GM18951 (cell line): ENCODE results near the gene TMOD2.

Source experiments
- POLR2A ChIP-seq: IDR thresholded peaks from 4 replicates; pipeline ENCODE4 v1.6.1; 2011; ENCODE audit warnings: mild to moderate bottlenecking; ENCODE audit not compliant: insufficient read length, insufficient read depth; ENCODE audit errors: extremely low read depth
- in situ Hi-C: fragments of 300-500 bp; cut with MboI; formaldehyde crosslinking; loops from one replicate; pipeline ENCODE4 v1.12.0; 2022; ENCODE audit warnings: low sequenced_read_pairs, mixed read lengths, inconsistent platforms; ENCODE audit not compliant: unreplicated experiment

Gene TMOD2

DNA sequence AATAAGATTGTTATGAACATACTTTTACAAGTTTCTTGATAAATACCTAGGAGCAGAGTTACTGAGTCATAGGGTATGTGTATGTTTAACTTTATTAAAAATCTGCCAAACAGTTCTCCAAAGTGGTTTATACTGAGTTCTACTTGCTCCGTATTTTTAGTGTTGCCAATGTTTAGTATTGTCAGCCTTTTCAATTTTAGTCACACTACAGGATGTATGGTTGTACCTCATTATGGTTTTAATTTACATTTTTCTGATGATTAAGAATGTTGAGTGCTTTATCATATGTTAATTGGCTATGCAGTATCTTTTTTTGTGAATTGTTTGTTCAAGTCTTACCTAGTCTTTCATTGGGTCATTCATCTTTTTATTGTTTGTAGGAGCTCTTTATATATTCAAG lies 82.4 kb downstream of the TMOD2 start:
- in situ Hi-C loops = no loop called here
- no peak for TF ChIP-seq POLR2A

DNA sequence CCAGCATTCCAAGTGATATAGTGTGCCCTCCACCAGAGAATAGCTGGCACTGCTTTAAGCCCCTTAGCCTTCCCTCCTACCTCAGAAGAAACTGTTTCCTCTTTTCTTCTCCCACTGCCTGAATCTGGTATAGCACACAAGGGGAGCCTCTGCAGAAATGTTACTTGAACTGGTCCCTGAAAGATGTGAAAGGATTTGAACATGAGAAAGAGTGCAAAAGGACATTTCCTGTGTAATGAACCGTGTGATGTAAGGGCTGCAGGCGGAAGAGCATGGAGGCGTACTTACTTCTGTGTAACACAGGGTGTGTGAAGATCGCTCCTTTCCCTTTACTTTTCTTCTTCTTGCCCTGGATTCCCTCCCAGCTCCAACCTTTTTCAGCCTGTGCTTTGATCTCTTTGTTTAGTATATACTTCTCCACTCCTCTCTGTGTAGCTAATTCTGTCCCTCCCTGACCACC lies 86.4 kb downstream of the TMOD2 start:
- in situ Hi-C loops = no loop called here
- TF ChIP-seq POLR2A = no peak

DNA sequence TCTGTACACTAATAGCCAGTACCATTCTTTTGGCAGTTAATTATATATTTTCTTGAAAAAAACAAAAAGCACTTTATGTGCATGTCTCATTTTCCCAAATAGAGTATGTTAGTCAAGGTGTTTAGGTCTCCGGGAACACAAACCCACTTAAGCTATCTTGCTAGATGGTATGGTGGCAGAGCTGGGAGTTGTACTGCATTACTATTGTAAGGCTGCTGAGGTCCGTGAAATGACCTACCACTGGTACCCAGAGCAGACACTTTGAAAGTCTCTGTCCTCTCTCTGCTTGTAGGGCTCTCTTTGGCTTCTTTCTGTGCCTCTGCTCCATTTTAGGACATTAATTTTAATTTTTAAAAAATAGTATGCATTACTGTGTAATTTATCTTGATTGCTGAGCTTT lies 86.9 kb downstream of the TMOD2 start:
- in situ Hi-C loops = no loop called here

DNA sequence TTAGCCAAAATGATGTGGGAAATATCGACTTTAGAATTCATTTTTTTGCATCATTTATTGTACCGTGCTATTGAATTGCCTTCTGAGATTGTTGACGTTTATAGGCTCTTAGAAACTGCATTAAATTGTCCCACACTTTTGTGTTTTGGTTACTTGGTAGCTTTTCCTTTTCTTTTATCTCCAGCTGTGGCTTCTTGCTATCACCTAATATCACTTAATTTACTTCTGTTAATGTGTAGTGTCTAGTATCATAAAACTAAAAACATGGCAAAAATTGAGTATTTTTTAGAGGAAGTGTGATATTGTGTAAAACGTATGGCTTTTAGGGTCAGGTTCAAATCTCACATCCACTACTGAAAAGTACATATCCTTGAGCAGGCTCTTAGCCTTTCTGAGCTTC lies 89.3 kb downstream of the TMOD2 start:
- TF ChIP-seq POLR2A = no peak
- in situ Hi-C loops = no loop called here

More for the DNA sequence above, 86.9 kb downstream of the TMOD2 start:
- TF ChIP-seq POLR2A = no peak

DNA sequence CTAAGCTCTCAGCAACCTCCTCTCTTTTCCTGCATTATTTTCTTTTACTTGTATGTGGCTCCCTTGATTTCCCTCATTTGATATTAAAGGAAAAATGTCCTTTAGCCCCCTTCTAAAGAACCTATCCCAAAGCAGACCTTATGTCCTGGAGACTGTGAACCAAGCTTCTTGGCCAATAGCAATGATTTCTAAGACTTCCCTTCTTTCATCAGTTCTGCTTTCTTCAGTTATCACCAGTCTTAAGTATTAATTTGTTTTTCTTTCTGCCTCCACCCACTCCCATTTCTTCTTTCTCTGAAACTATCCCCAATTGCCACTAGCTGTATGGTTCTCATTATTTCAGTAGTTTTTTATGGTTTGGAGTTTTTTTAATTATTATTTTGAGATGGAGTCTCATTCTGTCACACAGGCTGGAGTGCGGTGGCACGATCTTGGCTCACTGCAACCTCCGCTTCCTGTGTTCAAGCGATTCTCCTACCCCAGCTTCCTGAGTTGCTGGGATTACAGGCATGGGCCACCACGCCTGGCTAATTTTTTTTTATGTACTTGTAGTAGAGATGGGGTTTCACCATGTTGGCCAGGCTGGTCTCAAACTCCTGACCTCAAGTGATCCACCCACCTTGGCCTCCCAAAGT lies 90.1 kb downstream of the TMOD2 start:
- TF ChIP-seq POLR2A = no peak
- in situ Hi-C loops = no loop called here

DNA sequence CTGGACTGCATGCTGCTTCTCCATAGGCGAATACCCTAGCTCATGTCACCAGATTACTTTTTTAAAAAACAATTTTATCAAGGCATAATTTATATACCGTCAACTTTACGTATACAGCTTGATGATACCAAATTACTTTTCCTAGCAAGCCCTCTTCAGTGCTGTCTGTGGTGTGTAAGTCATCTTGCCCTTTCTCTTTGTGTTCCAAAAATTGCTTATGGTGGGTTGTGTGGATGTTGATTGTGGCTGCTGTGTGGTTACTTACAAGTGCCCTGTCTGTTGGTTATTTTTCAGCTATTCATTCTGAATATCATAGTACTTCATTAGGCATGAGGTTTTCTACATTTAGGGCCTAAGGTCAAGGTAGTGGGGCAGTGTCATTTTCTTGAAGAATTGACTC lies 90.9 kb downstream of the TMOD2 start:
- in situ Hi-C loops = no loop called here
- TF ChIP-seq POLR2A = no peak

DNA sequence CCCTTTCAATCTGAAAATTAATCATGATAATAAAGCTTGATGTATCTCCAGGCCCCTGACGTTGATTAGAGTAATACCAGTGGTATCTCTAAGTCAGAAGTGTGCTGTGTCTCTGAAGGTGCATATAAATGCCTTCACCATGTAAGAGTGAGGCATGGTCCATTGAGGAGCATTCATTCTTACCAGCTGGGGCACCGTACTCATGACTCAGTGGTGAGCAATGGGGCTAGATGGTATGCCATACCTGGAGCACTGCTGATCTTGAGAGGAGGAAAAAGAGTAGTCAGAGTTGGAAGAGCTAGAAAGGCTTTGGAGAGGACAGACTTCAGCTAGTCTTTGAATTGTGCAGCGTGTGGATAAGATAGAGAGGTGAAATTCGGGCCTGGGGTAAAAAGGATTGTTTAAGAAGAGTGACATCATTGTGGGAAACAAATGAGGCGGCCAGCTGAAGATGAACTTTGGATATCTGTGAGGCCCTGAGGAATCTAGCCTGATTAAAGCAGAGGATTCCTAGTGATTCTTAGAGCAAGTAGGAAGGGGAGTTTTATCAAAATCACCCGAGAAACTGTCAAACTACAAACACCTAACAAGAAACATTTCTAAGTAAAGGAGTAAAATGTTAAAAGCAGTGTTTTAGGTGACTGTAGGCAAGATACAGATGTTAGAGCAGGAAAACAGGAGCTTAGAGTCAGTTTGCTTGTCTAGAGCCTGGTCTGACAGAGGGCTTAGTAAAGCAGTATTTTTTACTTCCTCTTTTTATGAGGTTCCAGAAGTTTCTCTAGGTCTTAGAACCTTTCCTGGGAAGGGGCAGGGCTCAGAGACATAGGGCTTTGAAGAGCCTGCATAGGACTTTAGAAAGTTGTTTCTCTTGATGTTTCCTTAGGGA lies 91.7 kb downstream of the TMOD2 start:
- TF ChIP-seq POLR2A = no peak
- in situ Hi-C loops = no loop called here

DNA sequence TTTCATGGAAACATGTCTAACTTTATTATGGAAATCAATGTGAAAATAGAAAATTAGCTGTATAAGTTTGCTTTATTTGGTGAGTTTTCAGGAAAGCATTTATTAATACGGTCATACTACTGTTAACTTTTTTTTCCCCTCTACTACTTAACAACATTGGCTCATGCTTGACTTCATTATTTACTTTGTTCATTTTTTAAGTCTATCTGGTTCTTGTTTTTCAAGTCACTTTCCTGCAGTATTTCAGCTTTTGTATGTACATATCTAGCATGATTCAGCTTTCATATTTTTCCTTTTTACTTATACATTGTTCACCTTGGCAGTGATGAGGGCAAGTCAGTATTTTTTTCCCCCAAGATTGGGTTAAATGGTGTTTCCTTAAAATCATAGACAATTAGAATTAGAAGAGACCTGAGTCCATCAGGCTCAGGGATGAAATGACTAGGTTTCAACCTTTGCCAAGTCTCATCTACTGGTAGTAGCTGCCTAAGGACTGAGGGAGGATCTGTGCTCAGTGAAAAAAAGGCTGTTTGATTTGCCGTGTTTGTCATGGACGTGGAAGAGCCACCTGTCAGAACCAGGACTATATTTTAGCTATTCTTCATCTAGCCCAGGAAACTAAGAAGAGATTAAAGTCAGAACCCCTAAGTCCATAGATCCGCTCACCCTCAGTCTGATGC lies 93.5 kb downstream of the TMOD2 start:
- TF ChIP-seq POLR2A = no peak
- in situ Hi-C loops = no loop called here

DNA sequence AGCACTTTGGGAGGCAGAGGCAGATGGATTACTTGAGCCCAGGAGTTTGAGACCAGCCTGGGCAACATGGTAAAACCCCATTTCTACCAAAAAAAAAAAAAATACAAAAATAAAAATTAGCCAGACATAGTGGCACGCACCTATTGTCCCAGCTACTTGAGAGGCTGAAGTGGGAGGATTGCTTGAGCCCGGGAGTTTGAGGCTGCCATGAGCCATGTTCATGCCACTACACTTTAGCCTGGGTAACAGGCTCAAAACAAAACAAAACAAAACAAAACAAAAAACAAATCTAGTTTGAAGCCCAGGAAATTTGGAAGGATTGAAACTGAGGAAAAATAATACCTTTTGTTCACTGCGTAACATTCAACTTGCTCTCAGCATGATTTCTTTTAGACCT lies 94.7 kb downstream of the TMOD2 start:
- TF ChIP-seq POLR2A = no peak
- in situ Hi-C loops = no loop called here

DNA sequence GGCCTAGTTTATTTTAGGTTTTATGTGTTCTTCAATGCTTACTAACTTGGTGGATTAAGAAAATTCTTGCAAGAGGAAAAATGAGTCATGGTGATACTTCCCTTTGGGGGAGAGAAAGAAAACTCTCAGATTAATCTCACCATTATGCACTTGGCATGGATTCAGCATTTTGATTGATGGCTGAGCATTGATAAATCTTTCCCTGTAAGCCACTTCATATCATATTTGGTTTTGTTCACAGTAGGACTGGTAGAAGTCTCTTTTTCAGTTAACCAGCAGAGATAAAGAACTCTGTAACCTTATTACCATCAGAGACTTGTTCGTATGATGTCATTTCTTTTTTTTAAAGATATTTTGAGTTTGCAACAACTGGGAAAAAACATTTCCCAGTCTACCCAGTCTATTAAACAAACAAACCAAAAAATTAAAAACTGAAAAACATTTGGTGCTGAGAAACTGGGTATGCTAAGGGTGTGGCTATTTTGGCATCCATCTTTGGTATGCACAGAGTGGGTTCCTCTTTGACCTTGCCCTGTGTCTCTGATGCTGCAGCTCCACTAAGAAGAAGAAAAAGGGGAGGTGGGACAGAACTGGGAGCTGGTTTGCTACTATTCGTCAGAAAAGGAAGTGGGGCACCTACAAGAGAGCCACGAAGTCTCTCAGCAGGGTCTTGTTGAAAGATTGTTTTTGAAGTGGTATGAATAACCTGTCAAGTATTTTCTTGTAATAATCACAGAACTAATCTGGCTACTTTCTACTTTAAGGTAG lies 95.2 kb downstream of the TMOD2 start:
- TF ChIP-seq POLR2A = no peak
- in situ Hi-C loops = no loop called here

DNA sequence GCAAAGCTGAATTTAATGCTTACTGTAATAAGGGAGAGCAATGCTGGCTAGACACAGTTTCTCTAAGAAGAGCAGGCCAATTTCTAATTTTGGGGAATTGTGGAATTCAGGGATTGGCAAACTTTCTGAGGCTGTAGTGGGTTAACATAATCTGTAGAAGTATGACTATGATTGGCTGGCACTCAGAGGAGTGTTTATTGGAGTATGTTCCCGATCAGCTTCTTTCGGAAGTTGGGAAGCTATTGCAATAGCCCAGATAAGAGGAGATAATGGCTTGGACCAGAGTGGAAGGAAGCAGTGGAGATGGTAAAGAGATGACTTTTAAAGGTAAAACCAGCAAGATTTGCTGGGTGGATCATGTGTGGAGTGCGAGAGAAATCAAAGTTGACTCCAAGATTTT lies 97.4 kb downstream of the TMOD2 start:
- in situ Hi-C loops = no loop called here
- TF ChIP-seq POLR2A = no peak

DNA sequence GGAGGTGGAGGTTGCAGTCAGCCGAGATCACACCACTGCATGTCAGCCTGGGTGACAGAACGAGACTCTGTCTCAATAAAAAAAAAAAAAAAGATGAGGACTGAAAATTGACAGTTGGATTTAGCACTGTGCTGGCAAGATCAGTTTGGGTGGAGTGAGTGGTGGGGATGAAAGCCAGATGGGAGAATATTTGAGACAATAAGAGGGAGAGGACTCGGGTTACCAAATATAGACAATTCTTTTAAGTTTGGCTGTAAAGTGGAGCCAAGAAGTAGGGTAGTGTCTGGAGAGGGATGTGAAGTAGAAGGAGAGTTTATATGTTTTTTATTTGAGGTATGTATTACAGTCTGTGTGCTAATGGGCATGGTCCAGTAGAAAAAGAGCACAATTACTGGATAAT lies 98.5 kb downstream of the TMOD2 start:
- no peak for TF ChIP-seq POLR2A
- in situ Hi-C loops = no loop called here

DNA sequence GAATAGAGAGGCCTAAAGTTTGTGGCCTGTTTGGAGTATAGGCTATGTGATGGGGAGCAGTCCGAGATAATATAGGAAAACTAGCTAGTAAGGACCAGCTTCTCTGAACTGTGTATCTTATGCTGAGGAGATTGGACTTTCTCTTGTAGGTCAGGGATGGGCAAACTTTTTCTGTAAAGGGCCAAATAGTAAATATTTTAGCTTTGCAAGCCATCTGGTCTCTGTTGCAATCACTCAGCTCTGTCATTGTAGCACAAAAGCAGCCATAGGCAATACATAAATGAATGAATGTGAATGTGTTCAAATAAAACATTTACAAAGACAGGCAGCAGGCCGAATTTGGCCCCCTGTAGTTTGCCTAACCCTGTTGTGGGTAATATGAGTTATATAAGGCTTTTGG lies 102.6 kb downstream of the TMOD2 start:
- no peak for TF ChIP-seq POLR2A
- in situ Hi-C loops = no loop called here

DNA sequence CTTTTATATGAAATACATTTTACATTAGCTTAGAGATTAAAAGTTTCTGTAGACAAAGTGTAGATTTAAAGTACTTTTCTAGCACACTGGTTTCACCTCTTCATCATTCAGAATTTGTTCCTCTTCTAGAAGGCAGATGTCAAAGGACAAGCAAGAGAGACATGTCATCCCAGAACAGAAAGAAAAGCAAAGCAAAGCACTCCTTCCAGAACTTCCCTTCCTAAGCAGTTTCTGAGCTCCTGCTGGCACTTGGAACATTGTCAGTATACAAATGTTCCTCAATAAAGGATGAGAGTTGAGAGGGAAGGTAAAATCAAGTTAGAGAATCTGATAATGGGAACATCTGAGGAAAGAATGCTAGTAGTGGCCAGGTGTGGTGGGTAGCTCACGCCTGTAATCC lies 104.2 kb downstream of the TMOD2 start:
- no peak for TF ChIP-seq POLR2A
- in situ Hi-C loops = no loop called here
